CD14-positive monocyte (primary cell): Measurements from ENCODE around the gene PPM1H. TPM values are rescaled to one million over a fixed set of nuclear protein-coding genes. Genes with fewer than 3 reads are reported as not detected.
A peak's percentile ranks its signal among the peaks of the same experiment; 100 is the strongest.

ENCODE experiments used
- DNase-seq, 3 donors: peaks; one replicate each; pipeline ENCODE4 v3.0.0-alpha.2; 2011 to 2022
- H2AFZ ChIP-seq: 2 replicates; pipeline ENCODE4 v1.6.0; 2012; ENCODE audit warnings: mild to moderate bottlenecking, low read depth, low read length, inconsistent platforms; ENCODE audit not compliant: insufficient read depth, poor library complexity, severe bottlenecking
- H3K27ac ChIP-seq, 2 donors: 1 replicate in 1 of 2; 2 replicates in 1 of 2; pipeline ENCODE4 v1.5.1; 2012 to 2013; ENCODE audit warnings: low read length in 2 of 2, control low read depth in 1 of 2, inconsistent platforms in 1 of 2, low read depth in 1 of 2, mild to moderate bottlenecking in 1 of 2
- H3K27me3 ChIP-seq, 2 donors: one replicate each; pipeline versions ENCODE4 v1.6.0 to v1.6.1; 2011 to 2013; ENCODE audit warnings: low read length in 2 of 2; ENCODE audit not compliant: control insufficient read depth in 2 of 2, insufficient read depth in 2 of 2
- H3K36me3 ChIP-seq, 2 donors: replicated peaks in 1 of 2; 1 replicate in 1 of 2; 2 replicates in 1 of 2; pipeline versions ENCODE4 v1.5.1 to v1.6.1; 2012 to 2013; ENCODE audit warnings: low read length in 2 of 2, control low read depth in 1 of 2, inconsistent platforms in 1 of 2, mild to moderate bottlenecking in 1 of 2; ENCODE audit not compliant: insufficient read depth in 2 of 2, control insufficient read depth in 1 of 2
- H3K4me1 ChIP-seq, 2 donors: 1 replicate in 1 of 2; 2 replicates in 1 of 2; pipeline versions ENCODE4 v1.5.1 to v1.6.1; 2012 to 2013; ENCODE audit warnings: low read length in 2 of 2, control low read depth in 1 of 2, inconsistent platforms in 1 of 2, mild to moderate bottlenecking in 1 of 2, moderate library complexity in 1 of 2; ENCODE audit not compliant: insufficient read depth in 2 of 2, control insufficient read depth in 1 of 2
- H3K4me2 ChIP-seq: replicated peaks from 2 replicates; pipeline ENCODE3; 2012; ENCODE audit warnings: low read length, moderate library complexity, mild to moderate bottlenecking; ENCODE audit not compliant: poor library complexity, severe bottlenecking; ENCODE audit errors: extremely low read depth
- H3K4me3 ChIP-seq, 3 experiments: fragments of 200-600 bp in 1 of 3; sonication (generic) in 1 of 3; replicated peaks in 1 of 3; 1 replicate in 2 of 3; 2 replicates in 1 of 3; pipeline ENCODE4 v1.5.1; 2011 to 2013; ENCODE audit warnings: low read length in 3 of 3, mild to moderate bottlenecking in 3 of 3, control low read depth in 2 of 3, low read depth in 2 of 3, inconsistent platforms in 1 of 3, moderate library complexity in 1 of 3
- H3K79me2 ChIP-seq: 2 replicates; pipeline ENCODE4 v1.6.0; 2012; ENCODE audit warnings: mild to moderate bottlenecking, control low read depth, inconsistent platforms, low read length, moderate library complexity; ENCODE audit not compliant: insufficient read depth
- H3K9ac ChIP-seq: 2 replicates; pipeline ENCODE4 v1.6.0; 2017; ENCODE audit warnings: low read length, mild to moderate bottlenecking; ENCODE audit not compliant: insufficient read depth, poor library complexity, severe bottlenecking
- H3K9me3 ChIP-seq, 2 donors: replicated peaks in 1 of 2; 1 replicate in 1 of 2; 2 replicates in 1 of 2; pipeline versions ENCODE4 v1.5.1 to v1.6.1; 2012 to 2013; ENCODE audit warnings: low read length in 2 of 2, control low read depth in 1 of 2; ENCODE audit not compliant: control insufficient read depth in 1 of 2, insufficient read depth in 1 of 2
- H4K20me1 ChIP-seq: 2 replicates; pipeline ENCODE4 v1.6.0; 2012; ENCODE audit warnings: mild to moderate bottlenecking, low read length, control low read depth, moderate library complexity; ENCODE audit not compliant: insufficient read depth
- H3K27ac Mint-ChIP-seq, 7 donors: one replicate each; pipeline ENCODE4 v1.8.0; 2020; ENCODE audit warnings: mild to moderate bottlenecking in 7 of 7, mixed read lengths in 7 of 7, moderate library complexity in 6 of 7, inconsistent platforms in 2 of 7
- H3K27me3 Mint-ChIP-seq, 3 donors: one replicate each; pipeline ENCODE4 v1.8.0; 2021 to 2022; ENCODE audit warnings: low read depth in 3 of 3, mild to moderate bottlenecking in 3 of 3, mixed read lengths in 3 of 3, moderate library complexity in 3 of 3, inconsistent platforms in 1 of 3
- H3K36me3 Mint-ChIP-seq, 2 donors: one replicate each; pipeline ENCODE4 v1.8.0; 2020; ENCODE audit warnings: mixed read lengths in 2 of 2, inconsistent platforms in 1 of 2, mild to moderate bottlenecking in 1 of 2
- H3K4me1 Mint-ChIP-seq: one replicate; pipeline ENCODE4 v1.8.0; 2020; ENCODE audit warnings: mild to moderate bottlenecking, mixed read lengths
- H3K4me3 Mint-ChIP-seq, 2 donors: one replicate each; pipeline ENCODE4 v1.8.0; 2020; ENCODE audit warnings: mild to moderate bottlenecking in 2 of 2, mixed read lengths in 2 of 2, moderate library complexity in 1 of 2
- H3K9me3 Mint-ChIP-seq, 7 donors: one replicate each; pipeline ENCODE4 v1.8.0; 2020 to 2022; ENCODE audit warnings: mixed read lengths in 7 of 7, mild to moderate bottlenecking in 6 of 7, moderate library complexity in 6 of 7, inconsistent platforms in 2 of 7
- WGBS: methylation state at CpG from one replicate; pipeline ENCODE4 v1.1.5; 2013; ENCODE audit warnings: missing lambda C conversion rate; ENCODE audit not compliant: insufficient coverage; 5-methylcytosine and 5-hydroxymethylcytosine counted together
- intact Hi-C, 2 donors: fragments of 100-400 bp; cut with micrococcal nuclease; formaldehyde crosslinking; loops; one replicate each; pipeline versions ENCODE4 v1.15.0 to v1.15.1; 2023
- polyA plus RNA-seq, 3 donors: library from polyadenylated mRNA; depleted of rRNA in 1 of 3; unstranded in 2 of 3; stranded (reverse) in 1 of 3; fragments of 300-500 nt in 2 of 3; fragments of >200 nt in 1 of 3; fragmentation: Illumina TruSeq in 2 of 3; gene quantifications; 1 replicate in 2 of 3; 2 replicates in 1 of 3; pipeline ENCODE4 v1.2.3, GENCODE V29; 2012 to 2021
- TF ChIP-seq, protein P1 (sequence below): fragments of 200-600 bp; IDR thresholded peaks from one replicate; pipeline ENCODE4 v1.8.0; 2022; ENCODE audit warnings: antibody characterized with exemption, mild to moderate bottlenecking

PPM1H gene
- polyA plus RNA-seq, 3 donors = 1.5 to 2.8 (median 1.9) TPM

DNA sequence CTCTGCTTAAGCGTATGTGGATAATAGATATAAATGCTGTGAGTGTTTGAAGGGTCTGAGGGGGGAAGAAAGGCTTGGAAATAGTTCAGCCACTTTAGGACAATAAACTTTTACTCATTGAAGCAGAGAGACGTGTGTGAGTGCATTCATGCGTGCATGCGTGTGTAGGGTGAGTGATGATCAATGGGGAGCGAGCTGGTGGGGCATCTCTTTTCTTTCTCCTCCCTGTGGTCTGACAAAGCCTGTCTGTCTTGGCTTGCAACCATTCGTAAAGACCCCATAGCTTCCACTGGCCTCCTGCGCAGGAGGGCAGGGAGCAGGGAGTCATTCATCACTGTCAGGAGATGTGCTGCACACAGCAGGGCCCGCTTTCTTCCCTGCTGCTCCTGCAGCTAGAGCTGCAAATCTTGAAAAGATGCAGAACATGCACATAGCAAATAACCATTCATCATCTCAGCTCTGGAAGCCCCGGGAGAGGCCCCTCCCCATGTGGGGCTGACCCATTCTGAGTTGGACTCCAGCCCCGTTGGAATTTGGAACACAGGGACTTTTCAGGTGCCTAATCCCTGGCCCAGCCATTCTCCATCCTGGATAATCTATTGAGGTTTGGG is 223.2 kb downstream of the PPM1H start:
- Histone ChIP-seq H3K9me3 (no peaks in the 10 kb centered on the region), H4K20me1 (no peaks in the 10 kb centered on the region), H3K27ac (no peak overlapping the region), H3K27me3 (no peaks in the 10 kb centered on the region), H2AFZ (no peak overlapping the region), H3K4me2 (no peak overlapping the region), H3K36me3 (no peaks in the 10 kb centered on the region), H3K4me1 (peaks cover 11 to 13% of the 10 kb centered on the region in 2 donors), H3K4me3 (no peak overlapping the region), H3K79me2 (no peaks in the 10 kb centered on the region), H3K9ac (no peak overlapping the region)
- Mint-ChIP-seq H3K36me3 (peaks cover 0 to 2% of the 10 kb centered on the region in 2 donors), H3K4me3 (no peak overlapping the region), H3K9me3 (no peaks in the 10 kb centered on the region), H3K27ac (peak overlapping the region in 1 of 7 donors; percentile 66), H3K4me1 (peaks cover 31% of the 10 kb centered on the region), H3K27me3 (no peaks in the 10 kb centered on the region)
- DNase-seq = no peak
- intact Hi-C loops = no loop called here
- TF ChIP-seq, protein P1, sequence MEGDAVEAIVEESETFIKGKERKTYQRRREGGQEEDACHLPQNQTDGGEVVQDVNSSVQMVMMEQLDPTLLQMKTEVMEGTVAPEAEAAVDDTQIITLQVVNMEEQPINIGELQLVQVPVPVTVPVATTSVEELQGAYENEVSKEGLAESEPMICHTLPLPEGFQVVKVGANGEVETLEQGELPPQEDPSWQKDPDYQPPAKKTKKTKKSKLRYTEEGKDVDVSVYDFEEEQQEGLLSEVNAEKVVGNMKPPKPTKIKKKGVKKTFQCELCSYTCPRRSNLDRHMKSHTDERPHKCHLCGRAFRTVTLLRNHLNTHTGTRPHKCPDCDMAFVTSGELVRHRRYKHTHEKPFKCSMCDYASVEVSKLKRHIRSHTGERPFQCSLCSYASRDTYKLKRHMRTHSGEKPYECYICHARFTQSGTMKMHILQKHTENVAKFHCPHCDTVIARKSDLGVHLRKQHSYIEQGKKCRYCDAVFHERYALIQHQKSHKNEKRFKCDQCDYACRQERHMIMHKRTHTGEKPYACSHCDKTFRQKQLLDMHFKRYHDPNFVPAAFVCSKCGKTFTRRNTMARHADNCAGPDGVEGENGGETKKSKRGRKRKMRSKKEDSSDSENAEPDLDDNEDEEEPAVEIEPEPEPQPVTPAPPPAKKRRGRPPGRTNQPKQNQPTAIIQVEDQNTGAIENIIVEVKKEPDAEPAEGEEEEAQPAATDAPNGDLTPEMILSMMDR = no peak
- WGBS = 100% methylated on average over 4 of the region's 10 CpGs

DNA sequence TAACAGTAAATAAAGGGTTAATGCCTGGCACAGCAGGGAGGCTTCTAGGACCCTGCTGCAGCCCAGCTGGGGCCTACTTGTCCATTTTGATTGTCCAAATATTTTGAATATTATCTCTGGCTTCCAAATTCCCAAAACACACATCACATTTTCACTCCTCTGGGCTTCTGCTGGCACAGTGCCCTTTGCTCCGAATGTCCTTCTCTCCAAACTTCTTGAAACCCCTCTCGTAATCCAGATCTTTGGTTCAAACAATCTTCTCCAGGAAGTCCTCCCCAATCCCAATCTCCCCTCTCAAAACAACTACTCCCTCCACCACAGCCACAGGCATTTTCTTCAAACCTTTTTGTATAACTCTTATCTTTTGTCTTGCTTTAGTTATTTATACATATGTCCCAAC is 225.6 kb downstream of the PPM1H start:
- Histone ChIP-seq H2AFZ (peak overlapping the region; percentile 31), H3K9ac (no peak overlapping the region), H3K4me1 (peaks cover 14 to 22% of the 10 kb centered on the region in 2 donors), H4K20me1 (no peaks in the 10 kb centered on the region), H3K27ac (no peak overlapping the region), H3K4me2 (no peak overlapping the region), H3K4me3 (no peak overlapping the region), H3K9me3 (no peaks in the 10 kb centered on the region), H3K79me2 (no peaks in the 10 kb centered on the region), H3K27me3 (no peaks in the 10 kb centered on the region), H3K36me3 (no peaks in the 10 kb centered on the region)
- H3K9me3 Mint-ChIP-seq = no peaks in the 10 kb centered on the region
- H3K4me1 Mint-ChIP-seq = peaks cover 50% of the 10 kb centered on the region
- TF ChIP-seq, protein P1 = no peak
- peak overlapping the region in 3 of 7 donors; percentile 33 to 58 (median 38) for H3K27ac Mint-ChIP-seq
- no peaks in the 10 kb centered on the region for H3K27me3 Mint-ChIP-seq
- H3K36me3 Mint-ChIP-seq = peaks cover 0 to 2% of the 10 kb centered on the region in 2 donors
- H3K4me3 Mint-ChIP-seq = peak overlapping the region in 1 of 2 donors; percentile 56
- no peak for DNase-seq
- intact Hi-C loops = no loop called here
- 100% methylated on average over 2 of the region's 2 CpGs for whole genome bisulfite sequencing
